Activated naive CD4-positive, alpha-beta T cell treated with anti-CD3 and anti-CD28 coated beads, Interleukin-2, amount 50 U/mL, for 24 hours (primary cell): ENCODE data around the gene POGZ.

ENCODE experiments used
- H3K27ac Mint-ChIP-seq: one replicate; pipeline ENCODE4 v1.8.0; 2021; ENCODE audit warnings: mild to moderate bottlenecking, mixed read lengths
- H3K27me3 Mint-ChIP-seq: one replicate; pipeline ENCODE4 v1.8.0; 2021; ENCODE audit warnings: mixed read lengths
- H3K36me3 Mint-ChIP-seq: one replicate; pipeline ENCODE4 v1.8.0; 2021; ENCODE audit warnings: mixed read lengths
- H3K4me1 Mint-ChIP-seq: one replicate; pipeline ENCODE4 v1.8.0; 2021; ENCODE audit warnings: mixed read lengths
- H3K4me3 Mint-ChIP-seq: one replicate; pipeline ENCODE4 v1.8.0; 2021; ENCODE audit warnings: mild to moderate bottlenecking, mixed read lengths
- H3K9me3 Mint-ChIP-seq: one replicate; pipeline ENCODE4 v1.8.0; 2021; ENCODE audit warnings: mixed read lengths

Gene POGZ, protein sequence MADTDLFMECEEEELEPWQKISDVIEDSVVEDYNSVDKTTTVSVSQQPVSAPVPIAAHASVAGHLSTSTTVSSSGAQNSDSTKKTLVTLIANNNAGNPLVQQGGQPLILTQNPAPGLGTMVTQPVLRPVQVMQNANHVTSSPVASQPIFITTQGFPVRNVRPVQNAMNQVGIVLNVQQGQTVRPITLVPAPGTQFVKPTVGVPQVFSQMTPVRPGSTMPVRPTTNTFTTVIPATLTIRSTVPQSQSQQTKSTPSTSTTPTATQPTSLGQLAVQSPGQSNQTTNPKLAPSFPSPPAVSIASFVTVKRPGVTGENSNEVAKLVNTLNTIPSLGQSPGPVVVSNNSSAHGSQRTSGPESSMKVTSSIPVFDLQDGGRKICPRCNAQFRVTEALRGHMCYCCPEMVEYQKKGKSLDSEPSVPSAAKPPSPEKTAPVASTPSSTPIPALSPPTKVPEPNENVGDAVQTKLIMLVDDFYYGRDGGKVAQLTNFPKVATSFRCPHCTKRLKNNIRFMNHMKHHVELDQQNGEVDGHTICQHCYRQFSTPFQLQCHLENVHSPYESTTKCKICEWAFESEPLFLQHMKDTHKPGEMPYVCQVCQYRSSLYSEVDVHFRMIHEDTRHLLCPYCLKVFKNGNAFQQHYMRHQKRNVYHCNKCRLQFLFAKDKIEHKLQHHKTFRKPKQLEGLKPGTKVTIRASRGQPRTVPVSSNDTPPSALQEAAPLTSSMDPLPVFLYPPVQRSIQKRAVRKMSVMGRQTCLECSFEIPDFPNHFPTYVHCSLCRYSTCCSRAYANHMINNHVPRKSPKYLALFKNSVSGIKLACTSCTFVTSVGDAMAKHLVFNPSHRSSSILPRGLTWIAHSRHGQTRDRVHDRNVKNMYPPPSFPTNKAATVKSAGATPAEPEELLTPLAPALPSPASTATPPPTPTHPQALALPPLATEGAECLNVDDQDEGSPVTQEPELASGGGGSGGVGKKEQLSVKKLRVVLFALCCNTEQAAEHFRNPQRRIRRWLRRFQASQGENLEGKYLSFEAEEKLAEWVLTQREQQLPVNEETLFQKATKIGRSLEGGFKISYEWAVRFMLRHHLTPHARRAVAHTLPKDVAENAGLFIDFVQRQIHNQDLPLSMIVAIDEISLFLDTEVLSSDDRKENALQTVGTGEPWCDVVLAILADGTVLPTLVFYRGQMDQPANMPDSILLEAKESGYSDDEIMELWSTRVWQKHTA (N-terminal part only)

DNA sequence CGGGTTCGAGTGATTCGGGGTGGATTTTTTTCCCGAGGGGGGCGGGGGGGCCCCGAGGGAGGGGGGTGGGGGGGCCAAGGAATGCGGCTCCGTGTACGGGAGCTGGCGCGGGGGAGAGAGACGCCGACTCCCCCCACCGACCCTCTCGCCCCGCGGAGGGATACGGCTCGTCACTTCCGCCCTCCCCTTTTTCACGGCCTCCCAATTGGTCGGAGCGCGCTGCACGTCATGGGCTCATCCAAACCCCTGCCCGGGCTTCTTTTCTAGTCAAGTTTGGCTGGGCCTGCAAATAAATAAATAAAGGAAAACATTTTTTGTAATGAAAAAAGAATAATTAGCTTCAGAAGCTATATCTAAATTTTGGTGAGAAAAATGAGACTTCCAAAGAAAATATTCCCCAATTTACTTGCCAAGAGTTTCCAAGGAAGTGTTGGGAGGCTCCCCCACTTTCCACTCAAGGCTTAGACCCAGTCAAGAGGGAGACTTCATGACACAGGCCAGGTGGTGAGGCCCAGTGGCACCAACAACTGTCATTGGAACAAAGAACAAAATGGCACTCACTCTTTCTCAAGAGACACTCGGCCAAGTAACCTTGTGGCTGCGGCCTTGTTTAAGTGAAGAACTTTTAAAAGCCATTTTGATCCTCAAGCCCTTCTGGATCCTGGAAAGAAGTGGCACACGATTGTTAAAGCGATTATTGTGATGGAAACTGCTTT, at the start of gene POGZ:
POGZ (minus strand) TSS at position 164 of the 716 bp plus-strand sequence. CDS start 17,290 bp downstream, outside the sequence.
- Mint-ChIP-seq H3K4me1 (peaks cover 37% of the 10 kb centered on the region), H3K9me3 (no peaks in the 10 kb centered on the region), H3K4me3 (peak within 1 kb of the TSS; percentile 93), H3K27me3 (peaks cover 14% of the 10 kb centered on the region), H3K27ac (peak within 1 kb of the TSS; percentile 96), H3K36me3 (no peaks in the 10 kb centered on the region)

DNA sequence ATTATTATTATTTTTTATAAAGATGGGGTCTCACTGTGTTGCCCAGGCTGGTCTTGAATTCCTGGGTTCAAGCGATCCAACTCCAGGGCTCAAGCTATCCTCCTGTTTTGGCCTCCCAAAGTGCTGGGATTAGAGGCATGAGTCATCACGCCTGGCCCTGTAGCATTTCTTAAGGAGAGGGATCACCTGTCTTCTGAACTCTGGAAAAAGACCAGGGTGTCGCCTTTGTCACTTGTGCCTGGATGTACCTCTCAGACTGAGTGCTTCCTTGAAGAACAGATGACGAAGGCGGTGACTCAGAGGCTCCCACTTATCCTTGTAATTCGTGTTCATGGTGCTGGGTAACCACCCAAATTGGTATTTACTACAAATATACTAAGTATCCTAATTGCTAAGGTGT, 49.5 kb upstream of the POGZ start:
- Mint-ChIP-seq H3K27me3 (no peaks in the 10 kb centered on the region), H3K4me3 (no peak overlapping the region), H3K4me1 (peaks cover 23% of the 10 kb centered on the region), H3K36me3 (no peaks in the 10 kb centered on the region), H3K27ac (no peak overlapping the region), H3K9me3 (no peaks in the 10 kb centered on the region)

DNA sequence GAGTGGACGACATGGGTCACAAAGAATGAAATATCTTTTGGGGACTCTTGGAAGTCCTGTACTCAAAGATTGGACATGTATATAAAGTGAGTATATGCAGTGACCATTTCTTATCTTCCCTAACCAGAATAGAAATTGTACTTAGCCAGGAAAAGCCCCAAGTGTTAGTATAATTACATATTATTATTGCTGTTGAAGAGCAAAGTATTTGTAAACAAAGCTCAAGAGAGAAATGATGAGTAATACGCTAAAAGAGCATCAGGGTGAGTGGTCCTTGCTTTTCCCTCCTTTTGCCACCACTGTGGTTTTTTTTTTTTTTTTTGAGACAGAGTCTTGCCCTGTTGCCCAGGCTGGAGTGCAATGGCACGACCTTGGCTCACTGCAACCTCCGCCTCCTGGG, 45.5 kb upstream of the POGZ start:
- H3K4me1 Mint-ChIP-seq: no peaks in the 10 kb centered on the region
- no peaks in the 10 kb centered on the region for H3K36me3 Mint-ChIP-seq
- no peaks in the 10 kb centered on the region for H3K27me3 Mint-ChIP-seq

DNA sequence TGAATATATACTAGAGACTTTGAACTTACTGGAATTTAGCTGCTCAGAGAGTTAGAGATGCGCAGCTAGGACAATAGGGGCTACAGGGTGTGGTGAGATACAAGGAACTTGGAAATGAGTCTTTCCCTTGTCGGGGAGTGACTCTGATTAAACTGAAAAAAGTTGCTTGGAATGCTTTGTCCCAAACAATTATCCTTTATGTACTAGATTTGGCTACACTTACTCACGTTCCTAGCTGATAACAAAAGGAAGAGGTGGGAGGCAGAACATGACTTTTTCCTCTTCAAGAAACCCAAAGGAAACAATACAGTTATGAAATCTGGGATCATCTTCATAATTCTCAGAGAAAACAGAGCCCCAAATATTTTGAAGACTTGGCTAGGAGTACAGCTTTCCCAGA, 45.0 kb upstream of the POGZ start:
- no peaks in the 10 kb centered on the region for H3K36me3 Mint-ChIP-seq
- H3K9me3 Mint-ChIP-seq: no peaks in the 10 kb centered on the region
- H3K4me1 Mint-ChIP-seq: no peaks in the 10 kb centered on the region
- no peaks in the 10 kb centered on the region for H3K27me3 Mint-ChIP-seq
- no peak overlapping the region for H3K27ac Mint-ChIP-seq
- no peak overlapping the region for H3K4me3 Mint-ChIP-seq

More for the DNA sequence above, 45.5 kb upstream of the POGZ start:
- Mint-ChIP-seq H3K27ac (no peak overlapping the region), H3K9me3 (no peaks in the 10 kb centered on the region), H3K4me3 (no peak overlapping the region)

DNA sequence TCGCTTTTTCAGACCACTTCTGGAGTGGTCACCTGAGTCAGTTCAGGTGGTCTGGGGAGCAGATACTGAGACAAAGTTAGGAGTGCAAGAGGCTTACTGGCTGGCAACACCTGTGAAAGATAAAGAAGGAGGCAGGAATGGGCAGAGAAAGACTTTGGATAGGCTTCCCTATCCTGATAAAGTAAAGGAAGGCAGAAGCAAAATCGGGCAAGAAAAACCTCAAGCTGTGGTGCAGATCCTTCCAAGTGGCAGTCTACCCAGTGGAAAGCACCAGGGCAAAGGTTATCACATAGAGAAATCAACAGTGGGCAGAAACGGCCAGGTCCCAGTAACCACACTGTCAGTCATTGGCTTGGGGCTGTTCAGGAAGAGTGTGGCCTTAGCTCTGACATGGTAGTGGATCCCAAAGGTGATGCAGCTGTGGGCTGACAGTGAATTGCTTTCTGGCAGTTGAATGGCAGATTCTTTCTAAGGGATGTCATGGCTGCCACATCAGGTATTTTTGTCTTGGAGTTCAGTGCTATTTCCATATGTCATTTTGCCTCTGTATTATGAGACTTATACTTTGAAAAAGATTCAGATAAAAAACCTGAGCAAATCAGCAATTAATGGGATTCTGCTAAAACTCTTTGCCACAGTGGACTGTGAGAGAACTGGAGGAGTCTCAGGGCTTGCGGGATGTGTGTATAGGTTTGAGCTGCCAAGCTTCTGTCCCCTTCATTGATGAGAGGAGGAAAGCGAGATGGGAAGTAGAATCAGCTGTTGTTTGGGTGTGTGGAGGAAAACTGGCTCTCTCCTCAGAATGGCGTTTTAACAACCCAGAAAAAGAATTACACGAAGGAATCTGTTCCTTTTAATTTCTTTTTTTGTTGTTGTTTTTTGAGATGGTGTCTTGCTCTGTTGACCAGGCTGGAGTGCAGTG, 43.8 kb upstream of the POGZ start:
- Mint-ChIP-seq H3K4me1 (no peaks in the 10 kb centered on the region), H3K9me3 (no peaks in the 10 kb centered on the region), H3K36me3 (no peaks in the 10 kb centered on the region), H3K27ac (no peak overlapping the region), H3K4me3 (no peak overlapping the region), H3K27me3 (no peaks in the 10 kb centered on the region)

DNA sequence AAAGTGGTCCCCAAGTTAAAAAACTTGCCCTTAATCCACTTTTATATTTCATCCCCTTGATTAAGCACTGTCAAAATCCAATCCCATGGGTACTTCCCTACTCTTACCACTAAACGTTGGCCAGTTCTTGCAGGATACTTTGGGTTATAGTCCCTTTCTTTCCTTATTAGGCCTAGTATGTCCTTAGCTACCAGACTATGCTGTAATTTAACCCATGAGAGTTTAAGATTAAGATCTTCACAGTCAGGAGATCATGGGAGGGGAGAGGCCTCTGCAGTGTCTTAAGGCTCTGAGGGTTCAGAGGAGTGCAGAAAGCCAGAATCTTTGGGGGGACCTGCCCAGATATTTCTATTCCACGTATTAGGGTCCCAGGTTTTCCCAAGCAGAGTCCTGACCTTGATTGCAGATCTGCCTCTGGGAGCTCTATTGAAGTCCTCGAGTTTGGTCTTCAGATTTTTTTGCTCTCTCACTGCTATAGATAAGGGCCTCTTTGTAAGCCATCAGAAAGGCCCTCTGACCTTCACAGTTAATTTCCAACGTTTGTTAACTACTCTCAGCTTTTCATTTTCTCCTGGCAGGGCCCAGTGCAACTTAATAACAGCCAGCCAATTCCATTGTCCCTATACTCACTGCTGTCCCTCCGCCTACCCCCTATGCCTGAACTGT, 42.9 kb upstream of the POGZ start:
- Mint-ChIP-seq H3K4me3 (no peak overlapping the region), H3K9me3 (no peaks in the 10 kb centered on the region), H3K36me3 (no peaks in the 10 kb centered on the region), H3K27me3 (no peaks in the 10 kb centered on the region), H3K27ac (no peak overlapping the region), H3K4me1 (no peaks in the 10 kb centered on the region)

DNA sequence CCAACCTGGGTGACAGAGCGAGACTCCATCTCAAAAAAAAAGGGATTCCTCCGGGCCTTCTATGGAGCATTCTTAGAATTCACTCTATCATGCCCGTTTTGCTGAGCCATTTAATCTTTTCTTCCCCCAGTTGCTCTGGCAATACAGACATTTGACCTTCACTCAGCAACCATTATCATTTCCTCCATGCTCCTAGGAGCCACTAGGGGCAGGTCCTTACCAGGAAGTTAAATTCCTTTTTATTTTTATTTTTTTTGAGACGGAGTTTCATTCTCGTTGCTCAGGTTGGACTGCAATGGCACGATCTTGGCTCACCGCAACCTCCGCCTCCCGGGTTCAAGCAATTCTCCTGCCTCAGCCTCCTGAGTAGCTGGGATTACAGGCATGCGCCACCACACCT, 42.2 kb upstream of the POGZ start:
- Mint-ChIP-seq H3K36me3 (no peaks in the 10 kb centered on the region), H3K27me3 (no peaks in the 10 kb centered on the region)

DNA sequence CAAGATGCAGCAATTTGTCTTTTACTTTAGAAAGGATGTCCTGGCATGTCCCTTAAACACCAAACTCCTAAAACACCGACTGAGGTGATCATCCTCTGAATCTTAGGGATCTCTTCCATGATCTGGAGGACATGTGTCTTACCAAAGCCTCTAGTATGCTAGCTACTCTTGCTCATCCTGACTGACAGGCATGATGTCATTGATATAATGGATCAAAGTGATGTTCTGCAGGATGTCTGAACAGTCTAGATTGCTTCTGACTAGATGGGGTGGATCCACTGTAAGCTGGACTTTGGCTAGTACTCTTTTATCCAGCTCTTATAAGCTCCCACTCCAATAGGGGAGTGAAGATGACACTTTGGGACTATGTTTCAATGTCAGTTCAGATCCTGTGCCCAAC, 40.6 kb upstream of the POGZ start:
- H3K4me1 Mint-ChIP-seq: peaks cover 8% of the 10 kb centered on the region
- H3K36me3 Mint-ChIP-seq: no peaks in the 10 kb centered on the region
- H3K27me3 Mint-ChIP-seq: no peaks in the 10 kb centered on the region
- H3K4me3 Mint-ChIP-seq: no peak overlapping the region
- H3K27ac Mint-ChIP-seq: no peak overlapping the region
- no peaks in the 10 kb centered on the region for H3K9me3 Mint-ChIP-seq

More for the DNA sequence above, 42.2 kb upstream of the POGZ start:
- Mint-ChIP-seq H3K9me3 (no peaks in the 10 kb centered on the region), H3K4me1 (no peaks in the 10 kb centered on the region), H3K4me3 (no peak overlapping the region), H3K27ac (no peak overlapping the region)

DNA sequence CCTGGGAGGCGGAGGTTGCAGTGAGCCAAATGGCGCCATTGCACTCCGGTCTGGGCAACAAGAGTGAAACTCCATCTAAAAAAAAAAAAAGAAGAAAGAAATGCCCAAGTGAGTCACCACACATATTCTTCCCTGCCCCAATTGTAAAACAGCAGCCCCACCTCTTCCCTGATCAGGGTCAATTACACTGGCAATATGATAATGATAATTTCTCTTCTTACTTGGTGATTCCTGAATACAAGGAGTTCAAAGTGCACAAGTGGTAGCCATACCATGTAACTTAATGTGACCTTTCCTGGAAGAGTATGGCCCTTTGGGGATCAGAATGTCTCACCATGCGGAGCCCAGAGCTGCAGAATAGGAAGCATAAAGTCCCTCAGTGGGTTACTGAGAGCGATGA, 40.1 kb upstream of the POGZ start:
- no peak overlapping the region for H3K27ac Mint-ChIP-seq
- no peaks in the 10 kb centered on the region for H3K36me3 Mint-ChIP-seq
- H3K4me1 Mint-ChIP-seq: peaks cover 13% of the 10 kb centered on the region
- no peaks in the 10 kb centered on the region for H3K9me3 Mint-ChIP-seq
- no peak overlapping the region for H3K4me3 Mint-ChIP-seq
- H3K27me3 Mint-ChIP-seq: no peaks in the 10 kb centered on the region

DNA sequence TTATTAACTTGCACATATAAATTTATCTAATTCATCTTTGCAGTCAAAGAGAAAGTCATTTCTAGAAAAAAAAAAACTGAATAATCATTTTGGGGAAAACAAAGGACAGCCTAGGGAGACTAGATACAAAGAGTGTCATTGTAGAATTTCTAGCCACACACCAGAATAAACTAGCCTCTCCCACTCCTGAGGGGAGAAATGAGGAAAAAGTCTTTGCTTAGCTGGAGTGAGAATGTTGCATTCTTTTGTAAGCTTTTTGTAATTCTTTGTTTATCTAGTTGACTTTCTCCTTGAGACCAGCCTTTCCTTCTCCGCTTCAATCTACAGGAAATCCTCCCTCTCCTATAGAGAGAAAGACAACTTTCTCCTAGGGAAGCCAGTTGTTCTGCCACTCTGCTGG, 36.0 kb upstream of the POGZ start:
- Mint-ChIP-seq H3K9me3 (no peaks in the 10 kb centered on the region), H3K27ac (no peak overlapping the region), H3K4me3 (no peak overlapping the region), H3K27me3 (no peaks in the 10 kb centered on the region), H3K36me3 (no peaks in the 10 kb centered on the region), H3K4me1 (peaks cover 13% of the 10 kb centered on the region)

DNA sequence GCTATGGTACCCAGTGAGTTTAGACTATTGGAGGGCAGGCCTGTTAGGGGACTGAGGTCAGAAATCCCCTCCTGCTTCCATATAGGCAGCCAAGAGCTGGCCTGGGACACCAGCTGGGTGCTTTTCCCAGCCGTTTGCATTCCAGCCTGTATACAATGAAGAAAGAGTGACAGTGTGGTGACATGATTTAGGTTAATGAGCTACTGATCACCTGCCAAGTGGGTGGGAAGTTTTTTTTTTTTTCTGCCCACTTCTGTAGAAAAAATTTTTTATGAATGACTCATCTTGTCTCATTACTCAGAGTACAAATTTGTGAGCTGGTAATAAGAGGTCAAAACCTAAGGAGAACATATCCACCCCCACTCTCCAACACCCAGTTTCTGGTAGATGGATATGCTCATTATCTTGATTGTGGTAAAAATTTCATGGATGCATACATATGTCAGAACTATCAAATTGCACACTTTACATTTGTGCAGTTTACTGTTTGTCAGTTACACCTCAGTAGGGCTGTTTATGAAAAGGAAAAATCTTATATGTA, 35.5 kb upstream of the POGZ start:
- Mint-ChIP-seq H3K27me3 (no peaks in the 10 kb centered on the region), H3K4me1 (peaks cover 13% of the 10 kb centered on the region), H3K4me3 (no peak overlapping the region), H3K36me3 (no peaks in the 10 kb centered on the region), H3K27ac (no peak overlapping the region), H3K9me3 (no peaks in the 10 kb centered on the region)

DNA sequence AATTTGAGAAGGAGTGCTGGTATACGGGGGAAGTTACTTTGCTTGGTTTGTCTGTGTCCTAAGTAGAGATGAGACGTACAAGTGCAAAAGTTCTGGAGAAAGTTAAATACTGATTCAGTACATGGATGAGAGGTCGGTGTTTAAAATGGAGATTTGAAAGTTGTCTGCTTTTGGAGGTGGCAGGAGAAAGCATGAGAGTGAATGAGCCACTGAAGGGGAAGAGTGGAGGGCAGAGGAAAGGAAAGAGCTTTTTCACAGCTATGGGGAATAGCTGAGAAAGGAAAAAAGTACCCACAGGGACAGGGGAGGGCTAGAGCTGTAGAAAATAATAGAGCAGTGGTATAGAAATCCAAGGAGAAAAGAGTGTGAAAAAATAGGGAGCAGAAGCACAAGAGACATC, 33.7 kb upstream of the POGZ start:
- H3K27ac Mint-ChIP-seq: no peak overlapping the region
- no peaks in the 10 kb centered on the region for H3K27me3 Mint-ChIP-seq
- H3K9me3 Mint-ChIP-seq: no peaks in the 10 kb centered on the region
- H3K4me1 Mint-ChIP-seq: peaks cover 13% of the 10 kb centered on the region
- H3K4me3 Mint-ChIP-seq: no peak overlapping the region
- H3K36me3 Mint-ChIP-seq: no peaks in the 10 kb centered on the region

DNA sequence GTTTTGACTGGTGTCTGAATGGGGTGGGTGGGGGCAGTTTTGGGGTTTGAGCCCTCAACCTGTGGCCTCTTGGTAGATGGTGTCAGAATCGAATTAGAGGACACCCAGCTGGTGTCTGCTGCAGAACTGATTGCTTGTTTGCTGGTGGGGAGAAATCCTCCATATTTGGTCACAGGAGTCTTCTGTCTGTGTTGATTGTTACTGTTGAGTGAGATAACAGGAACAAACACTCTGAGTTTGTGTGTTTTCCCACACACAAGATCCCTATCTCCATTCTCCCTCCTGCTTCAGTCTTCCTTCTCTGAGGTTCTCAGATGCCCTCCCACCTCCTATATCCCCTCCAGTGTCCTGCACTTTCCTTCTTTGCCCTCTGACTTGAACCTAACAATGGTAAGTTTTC, 32.8 kb upstream of the POGZ start:
- no peaks in the 10 kb centered on the region for H3K36me3 Mint-ChIP-seq
- H3K4me3 Mint-ChIP-seq: no peak overlapping the region
- no peaks in the 10 kb centered on the region for H3K27me3 Mint-ChIP-seq
- no peak overlapping the region for H3K27ac Mint-ChIP-seq
- H3K4me1 Mint-ChIP-seq: peaks cover 13% of the 10 kb centered on the region
- H3K9me3 Mint-ChIP-seq: no peaks in the 10 kb centered on the region

DNA sequence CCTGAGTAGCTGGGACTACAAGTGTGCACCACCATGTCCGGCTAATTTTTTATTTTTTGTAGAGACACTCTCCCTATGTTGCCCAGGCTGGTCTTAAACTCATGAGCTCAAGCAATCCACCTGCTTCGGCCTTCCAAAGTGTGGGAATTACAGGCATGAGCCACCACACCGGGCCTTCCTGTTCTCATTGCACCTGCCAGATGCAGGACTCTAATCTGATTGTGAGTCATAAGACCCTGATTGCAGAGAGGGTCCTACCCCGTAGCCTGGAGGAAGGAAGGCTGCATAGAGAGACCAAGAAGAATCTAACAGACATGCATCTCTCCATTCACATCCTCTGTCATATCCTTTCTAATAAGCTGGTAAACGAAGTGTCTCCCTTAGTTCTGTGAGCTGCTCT, 32.3 kb upstream of the POGZ start:
- Mint-ChIP-seq H3K4me1 (peaks cover 13% of the 10 kb centered on the region), H3K36me3 (no peaks in the 10 kb centered on the region), H3K9me3 (no peaks in the 10 kb centered on the region), H3K27me3 (no peaks in the 10 kb centered on the region), H3K27ac (no peak overlapping the region), H3K4me3 (no peak overlapping the region)
